HepG2 (cell line): ENCODE data around the gene RBM14. TPM values are rescaled to one million over a fixed set of nuclear protein-coding genes. Genes with fewer than 3 reads are reported as not detected.

Source experiments
- ATF6 ChIP-seq: sonication (generic); formaldehyde crosslinking; conservative IDR thresholded peaks from 2 replicates; pipeline ENCODE4 v1.4.0; 2020; ENCODE audit warnings: missing genetic modification reagents
- ESRRA ChIP-seq: sonication (generic); formaldehyde crosslinking; IDR thresholded peaks from 2 replicates; pipeline ENCODE4 v1.5.1; 2020; ENCODE audit warnings: mild to moderate bottlenecking, low read depth, missing genetic modification reagents
- FOXK1 ChIP-seq: sonication (generic); formaldehyde crosslinking; IDR thresholded peaks from 2 replicates; pipeline ENCODE4 v1.4.0; 2020; ENCODE audit warnings: low read depth, missing genetic modification reagents, borderline replicate concordance
- GABPB1 ChIP-seq: IDR thresholded peaks from 2 replicates; pipeline ENCODE4 v1.6.1; 2016; ENCODE audit warnings: mild to moderate bottlenecking, missing genetic modification reagents, moderate library complexity, missing compliant biosample characterization
- MTA1 ChIP-seq: sonication (generic); formaldehyde crosslinking; IDR thresholded peaks from 2 replicates; pipeline ENCODE4 v1.4.0; 2020; ENCODE audit warnings: missing genetic modification reagents, mild to moderate bottlenecking, borderline replicate concordance
- NCOA1 ChIP-seq: sonication (generic); formaldehyde crosslinking; IDR thresholded peaks from 2 replicates; pipeline ENCODE4 v1.9.0; 2021; ENCODE audit warnings: missing genetic modification reagents
- NFE2L2 ChIP-seq: fragments of 150-350 bp; IDR thresholded peaks from 2 replicates; pipeline ENCODE4 v1.6.1; 2014; ENCODE audit warnings: low read length
- PAWR ChIP-seq: sonication (generic); formaldehyde crosslinking; IDR thresholded peaks from 2 replicates; pipeline ENCODE4 v1.4.0; 2020; ENCODE audit warnings: missing genetic modification reagents, mild to moderate bottlenecking, borderline replicate concordance
- RELA ChIP-seq: sonication (generic); formaldehyde crosslinking; IDR thresholded peaks from 2 replicates; pipeline ENCODE4 v1.4.0; 2020; ENCODE audit warnings: missing genetic modification reagents
- THAP9 ChIP-seq: sonication (generic); formaldehyde crosslinking; IDR thresholded peaks from 2 replicates; pipeline ENCODE4; 2020; ENCODE audit warnings: missing genetic modification reagents, mild to moderate bottlenecking, borderline replicate concordance
- ZBTB3 ChIP-seq: sonication (generic); formaldehyde crosslinking; IDR thresholded peaks from 2 replicates; pipeline ENCODE4 v1.4.0; 2020; ENCODE audit warnings: low read depth, mild to moderate bottlenecking, moderate library complexity, missing genetic modification reagents, borderline replicate concordance
- ZNF142 ChIP-seq: sonication (generic); formaldehyde crosslinking; IDR thresholded peaks from 2 replicates; pipeline ENCODE4 v1.4.0; 2020; ENCODE audit warnings: missing genetic modification reagents
- ZNF205 ChIP-seq: IDR thresholded peaks from 2 replicates; pipeline ENCODE4 v1.6.1; 2018; ENCODE audit warnings: missing biosample characterization, missing genetic modification reagents
- ZNF24 ChIP-seq: fragments of 450-650 bp; IDR thresholded peaks from 2 replicates; pipeline ENCODE4 v1.6.1; 2017; ENCODE audit warnings: antibody characterized with exemption, mild to moderate bottlenecking
- ZNF44 ChIP-seq: sonication (generic); formaldehyde crosslinking; IDR thresholded peaks from 2 replicates; pipeline ENCODE4 v1.5.1; 2020; ENCODE audit warnings: mild to moderate bottlenecking, missing genetic modification reagents
- ZNF605 ChIP-seq: sonication (generic); formaldehyde crosslinking; IDR thresholded peaks from 2 replicates; pipeline ENCODE4 v1.8.0; 2022; ENCODE audit warnings: mild to moderate bottlenecking, missing genetic modification reagents
- ZNF800 ChIP-seq: sonication (generic); formaldehyde crosslinking; IDR thresholded peaks from 2 replicates; pipeline ENCODE4 v1.4.0; 2020; ENCODE audit warnings: missing genetic modification reagents
- polyA plus RNA-seq, 8 experiments: library from polyadenylated mRNA; depleted of rRNA in 3 of 8; stranded (reverse) in 7 of 8; unstranded in 1 of 8; fragments of >200 nt; fragmentation: Illumina TruSeq in 4 of 8; extraction: Trizol in 4 of 8; gene quantifications; 2 replicates each; pipeline versions ENCODE4 v1.2.1 to v1.2.3, GENCODE V29; 2011 to 2016; ENCODE audit warnings: low read depth in 4 of 8, missing spikeins in 1 of 8, mixed read lengths in 1 of 8; ENCODE audit not compliant: insufficient read depth in 1 of 8
- total RNA-seq, 5 experiments: library from RNA; depleted of rRNA; stranded (reverse); fragments of >200 nt; fragmentation: Illumina TruSeq; extraction: Trizol; gene quantifications; 2 replicates each; pipeline ENCODE4 v1.2.3, GENCODE V29; 2016; ENCODE audit warnings: low read depth in 1 of 5

Gene RBM14
- total and polyA plus RNA-seq, 2 of the 13 experiments (the other 11 are each of a cell fraction or from before 2014, with no cell fraction given): 12.7 to 44.1 TPM

GRCh38 chr11:66607126-66607834, 9.2 kb upstream of the RBM14 start (continued):
- TF ChIP-seq ZNF142 (CRISPR knock-in tag): no peak
- TF ChIP-seq ATF6 (CRISPR knock-in tag): no peak
- no peak for TF ChIP-seq GABPB1 (CRISPR knock-in tag)
- no peak for TF ChIP-seq ZNF24
- TF ChIP-seq PAWR (CRISPR knock-in tag): no peak
- no peak for TF ChIP-seq NFE2L2
- TF ChIP-seq THAP9 (CRISPR knock-in tag): no peak
- TF ChIP-seq ESRRA (CRISPR knock-in tag): no peak
- TF ChIP-seq ZBTB3: no peak
- no peak for TF ChIP-seq NCOA1 (CRISPR knock-in tag)
- peak; percentile 59; the same call in 1 of the 2 replicates for TF ChIP-seq ZNF605
- TF ChIP-seq ZNF44 (CRISPR knock-in tag): no peak
- no peak for TF ChIP-seq ZNF205 (CRISPR knock-in tag)
- TF ChIP-seq FOXK1 (CRISPR knock-in tag): no peak
- TF ChIP-seq RELA (CRISPR knock-in tag): no peak
- TF ChIP-seq ZNF800 (CRISPR knock-in tag): no peak
- peak; percentile 27; the same call in 1 of the 2 replicates for TF ChIP-seq MTA1 (CRISPR knock-in tag)
